ENCODE results near the gene RBM38. TPM values are rescaled to one million over a fixed set of nuclear protein-coding genes. Genes with fewer than 3 reads are reported as not detected.
A peak's percentile ranks its signal among the peaks of the same experiment; 100 is the strongest.

The RBM38 gene
- total and polyA plus RNA-seq, 9 of the 15 experiments (the other 6 are each of a cell fraction or from before 2014, with no cell fraction given): 0.28 to 82.4 (median 33.2) TPM

DNA sequence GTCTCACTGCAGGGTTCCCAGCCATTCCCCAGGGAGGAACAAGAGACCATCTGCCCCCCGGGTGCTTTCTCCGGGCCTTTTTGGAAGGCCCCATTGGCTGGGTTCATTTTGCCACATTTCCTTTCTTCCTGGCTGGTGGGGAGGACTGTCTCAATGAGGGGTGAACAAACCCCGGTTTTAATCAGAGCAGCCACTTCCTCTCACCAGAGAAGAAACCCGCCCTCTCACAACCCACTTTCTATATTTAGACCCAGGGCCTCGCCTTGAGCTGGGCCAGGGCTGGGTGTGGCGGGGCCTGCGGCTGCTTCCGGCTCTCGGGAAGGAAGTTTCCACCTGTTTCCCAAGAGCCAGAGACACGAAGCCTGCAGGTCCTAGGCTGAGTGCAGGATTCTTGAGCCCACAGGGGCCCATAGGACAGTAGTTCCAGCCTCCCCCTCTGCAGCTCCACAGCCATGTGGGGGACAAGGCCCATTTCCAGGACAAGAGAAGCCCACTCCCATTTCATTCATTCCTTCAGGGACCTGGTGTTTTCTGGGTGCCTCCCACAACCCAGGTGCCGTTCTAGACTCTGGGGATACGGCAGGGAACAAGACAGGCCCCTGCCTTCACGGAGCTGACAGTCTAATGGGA lies 41.8 kb downstream of the RBM38 start (continued):
- TF ChIP-seq, protein P1, sequence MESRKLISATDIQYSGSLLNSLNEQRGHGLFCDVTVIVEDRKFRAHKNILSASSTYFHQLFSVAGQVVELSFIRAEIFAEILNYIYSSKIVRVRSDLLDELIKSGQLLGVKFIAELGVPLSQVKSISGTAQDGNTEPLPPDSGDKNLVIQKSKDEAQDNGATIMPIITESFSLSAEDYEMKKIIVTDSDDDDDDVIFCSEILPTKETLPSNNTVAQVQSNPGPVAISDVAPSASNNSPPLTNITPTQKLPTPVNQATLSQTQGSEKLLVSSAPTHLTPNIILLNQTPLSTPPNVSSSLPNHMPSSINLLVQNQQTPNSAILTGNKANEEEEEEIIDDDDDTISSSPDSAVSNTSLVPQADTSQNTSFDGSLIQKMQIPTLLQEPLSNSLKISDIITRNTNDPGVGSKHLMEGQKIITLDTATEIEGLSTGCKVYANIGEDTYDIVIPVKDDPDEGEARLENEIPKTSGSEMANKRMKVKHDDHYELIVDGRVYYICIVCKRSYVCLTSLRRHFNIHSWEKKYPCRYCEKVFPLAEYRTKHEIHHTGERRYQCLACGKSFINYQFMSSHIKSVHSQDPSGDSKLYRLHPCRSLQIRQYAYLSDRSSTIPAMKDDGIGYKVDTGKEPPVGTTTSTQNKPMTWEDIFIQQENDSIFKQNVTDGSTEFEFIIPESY (CRISPR knock-in tag; IDR thresholded peaks at IDR 0.05): no peak
- no peak for TF ChIP-seq KDM5B (IDR thresholded peaks at IDR 0.05; ENCODE audit: insufficient replicate concordance, low read depth, low read length)
- peak; percentile 46; the same call in 1 of the 2 replicates for TF ChIP-seq HSF4 (CRISPR knock-in tag; IDR thresholded peaks at IDR 0.05; ENCODE audit: borderline replicate concordance)
- peak; percentile 39; the same call in 1 of the 2 replicates for TF ChIP-seq JUND (IDR thresholded peaks at IDR 0.05; ENCODE audit: borderline replicate concordance, low read depth, low read length)
- TF ChIP-seq JUND (tag; IDR thresholded peaks at IDR 0.05; ENCODE audit: borderline replicate concordance, low read depth, low read length): peak; percentile 14; the same call in 1 of the 3 replicates
- no peak for TF ChIP-seq ZNF436 (CRISPR knock-in tag; IDR thresholded peaks at IDR 0.05)
- TF ChIP-seq ZNF224 (CRISPR knock-in tag; IDR thresholded peaks at IDR 0.05): no peak
- peak; percentile 95 to 98 for TF ChIP-seq ETV6 (IDR thresholded peaks at IDR 0.05; ENCODE audit: borderline replicate concordance in 1 of 2, low read depth in 2 of 2, low read length in 1 of 2)
- no peak for TF ChIP-seq ETV6 (CRISPR knock-in tag; IDR thresholded peaks at IDR 0.05; ENCODE audit: borderline replicate concordance)
- TF ChIP-seq, protein P2, sequence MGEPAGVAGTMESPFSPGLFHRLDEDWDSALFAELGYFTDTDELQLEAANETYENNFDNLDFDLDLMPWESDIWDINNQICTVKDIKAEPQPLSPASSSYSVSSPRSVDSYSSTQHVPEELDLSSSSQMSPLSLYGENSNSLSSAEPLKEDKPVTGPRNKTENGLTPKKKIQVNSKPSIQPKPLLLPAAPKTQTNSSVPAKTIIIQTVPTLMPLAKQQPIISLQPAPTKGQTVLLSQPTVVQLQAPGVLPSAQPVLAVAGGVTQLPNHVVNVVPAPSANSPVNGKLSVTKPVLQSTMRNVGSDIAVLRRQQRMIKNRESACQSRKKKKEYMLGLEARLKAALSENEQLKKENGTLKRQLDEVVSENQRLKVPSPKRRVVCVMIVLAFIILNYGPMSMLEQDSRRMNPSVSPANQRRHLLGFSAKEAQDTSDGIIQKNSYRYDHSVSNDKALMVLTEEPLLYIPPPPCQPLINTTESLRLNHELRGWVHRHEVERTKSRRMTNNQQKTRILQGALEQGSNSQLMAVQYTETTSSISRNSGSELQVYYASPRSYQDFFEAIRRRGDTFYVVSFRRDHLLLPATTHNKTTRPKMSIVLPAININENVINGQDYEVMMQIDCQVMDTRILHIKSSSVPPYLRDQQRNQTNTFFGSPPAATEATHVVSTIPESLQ (CRISPR knock-in tag; IDR thresholded peaks at IDR 0.05): no peak
- TF ChIP-seq POLR2A (conservative IDR thresholded peaks at IDR 0.05): no peak
- TF ChIP-seq PYGO2 (tag; IDR thresholded peaks at IDR 0.05): no peak
- TF ChIP-seq, protein P3, sequence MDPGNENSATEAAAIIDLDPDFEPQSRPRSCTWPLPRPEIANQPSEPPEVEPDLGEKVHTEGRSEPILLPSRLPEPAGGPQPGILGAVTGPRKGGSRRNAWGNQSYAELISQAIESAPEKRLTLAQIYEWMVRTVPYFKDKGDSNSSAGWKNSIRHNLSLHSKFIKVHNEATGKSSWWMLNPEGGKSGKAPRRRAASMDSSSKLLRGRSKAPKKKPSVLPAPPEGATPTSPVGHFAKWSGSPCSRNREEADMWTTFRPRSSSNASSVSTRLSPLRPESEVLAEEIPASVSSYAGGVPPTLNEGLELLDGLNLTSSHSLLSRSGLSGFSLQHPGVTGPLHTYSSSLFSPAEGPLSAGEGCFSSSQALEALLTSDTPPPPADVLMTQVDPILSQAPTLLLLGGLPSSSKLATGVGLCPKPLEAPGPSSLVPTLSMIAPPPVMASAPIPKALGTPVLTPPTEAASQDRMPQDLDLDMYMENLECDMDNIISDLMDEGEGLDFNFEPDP (CRISPR knock-in tag; IDR thresholded peaks at IDR 0.05): no peak
- TF ChIP-seq, protein P4, sequence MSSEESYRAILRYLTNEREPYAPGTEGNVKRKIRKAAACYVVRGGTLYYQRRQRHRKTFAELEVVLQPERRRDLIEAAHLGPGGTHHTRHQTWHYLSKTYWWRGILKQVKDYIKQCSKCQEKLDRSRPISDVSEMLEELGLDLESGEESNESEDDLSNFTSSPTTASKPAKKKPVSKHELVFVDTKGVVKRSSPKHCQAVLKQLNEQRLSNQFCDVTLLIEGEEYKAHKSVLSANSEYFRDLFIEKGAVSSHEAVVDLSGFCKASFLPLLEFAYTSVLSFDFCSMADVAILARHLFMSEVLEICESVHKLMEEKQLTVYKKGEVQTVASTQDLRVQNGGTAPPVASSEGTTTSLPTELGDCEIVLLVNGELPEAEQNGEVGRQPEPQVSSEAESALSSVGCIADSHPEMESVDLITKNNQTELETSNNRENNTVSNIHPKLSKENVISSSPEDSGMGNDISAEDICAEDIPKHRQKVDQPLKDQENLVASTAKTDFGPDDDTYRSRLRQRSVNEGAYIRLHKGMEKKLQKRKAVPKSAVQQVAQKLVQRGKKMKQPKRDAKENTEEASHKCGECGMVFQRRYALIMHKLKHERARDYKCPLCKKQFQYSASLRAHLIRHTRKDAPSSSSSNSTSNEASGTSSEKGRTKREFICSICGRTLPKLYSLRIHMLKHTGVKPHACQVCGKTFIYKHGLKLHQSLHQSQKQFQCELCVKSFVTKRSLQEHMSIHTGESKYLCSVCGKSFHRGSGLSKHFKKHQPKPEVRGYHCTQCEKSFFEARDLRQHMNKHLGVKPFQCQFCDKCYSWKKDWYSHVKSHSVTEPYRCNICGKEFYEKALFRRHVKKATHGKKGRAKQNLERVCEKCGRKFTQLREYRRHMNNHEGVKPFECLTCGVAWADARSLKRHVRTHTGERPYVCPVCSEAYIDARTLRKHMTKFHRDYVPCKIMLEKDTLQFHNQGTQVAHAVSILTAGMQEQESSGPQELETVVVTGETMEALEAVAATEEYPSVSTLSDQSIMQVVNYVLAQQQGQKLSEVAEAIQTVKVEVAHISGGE (CRISPR knock-in tag; IDR thresholded peaks at IDR 0.05): peak in 1 of 3 experiments; percentile 79; a peak in 2 of 6 replicates
- 0 out of 2 replicates have a peak, but pooled peaks have one; percentile 31 for TF ChIP-seq POLR2G (IDR thresholded peaks at IDR 0.05; ENCODE audit: low read depth, low read length)
- 0 out of 2 replicates have a peak, but pooled peaks have one; percentile 18 for TF ChIP-seq RB1 (IDR thresholded peaks at IDR 0.05; ENCODE audit: low read depth)
- TF ChIP-seq SETDB1 (IDR thresholded peaks at IDR 0.05; ENCODE audit: low read length): no peak
- peak; percentile 12; the same call in 1 of the 2 replicates for TF ChIP-seq ZNF583 (CRISPR knock-in tag; IDR thresholded peaks at IDR 0.05)
- no peak for TF ChIP-seq ZNF431 (CRISPR knock-in tag; IDR thresholded peaks at IDR 0.05)
